Testis (tissue), 3 donors: ENCODE results near the gene SLC26A11. TPM values are rescaled to one million over a fixed set of nuclear protein-coding genes. Genes with fewer than 3 reads are reported as not detected.

Experiments
- DNase-seq: peaks from one replicate; pipeline ENCODE4 v3.0.0-alpha.2; 2019
- H3K27ac ChIP-seq, 2 donors: fragments of 200-600 bp; sonication (generic); one replicate each; pipeline ENCODE4 v1.5.1; 2019
- H3K27me3 ChIP-seq: fragments of 200-600 bp; sonication (generic); one replicate; pipeline ENCODE4 v1.5.1; 2019
- H3K36me3 ChIP-seq: fragments of 200-600 bp; sonication (generic); one replicate; pipeline ENCODE4 v1.5.1; 2017; ENCODE audit warnings: low read depth; ENCODE audit errors: missing control alignments
- H3K4me1 ChIP-seq: fragments of 200-600 bp; sonication (generic); one replicate; pipeline ENCODE4 v1.5.1; 2019
- H3K4me3 ChIP-seq, 2 donors: fragments of 200-600 bp; sonication (generic); one replicate each; pipeline ENCODE4 v1.5.1; 2017 to 2019
- H3K9me3 ChIP-seq: fragments of 200-600 bp; sonication (generic); one replicate; pipeline ENCODE4 v1.5.1; 2017
- CTCF ChIP-seq, 3 experiments: fragments of 450-650 bp in 2 of 3; fragments of 200-600 bp in 1 of 3; sonication (generic) in 1 of 3; IDR thresholded peaks; one replicate each; pipeline ENCODE4 v1.5.1; 2016 to 2019; ENCODE audit warnings: antibody characterized with exemption in 3 of 3, mild to moderate bottlenecking in 2 of 3, moderate library complexity in 1 of 3
- POLR2A ChIP-seq: fragments of 450-650 bp; IDR thresholded peaks from one replicate; pipeline ENCODE4 v1.6.1; 2017; ENCODE audit warnings: antibody characterized with exemption, mild to moderate bottlenecking, moderate library complexity
- WGBS, 2 donors: methylation state at CpG; one replicate each; pipeline ENCODE4 v1.1.5; 2018; 5-methylcytosine and 5-hydroxymethylcytosine counted together
- intact Hi-C: fragments of 100-400 bp; cut with DNase I; formaldehyde crosslinking; loops from one replicate; pipeline ENCODE4 v1.15.1; 2023; ENCODE audit warnings: low total_unique reads
- polyA plus RNA-seq: library from polyadenylated mRNA; stranded (reverse); fragments of 350-450 nt; fragmentation: Illumina TruSeq; extraction: RNeasy Lipid Tissue Mini Kit (QIAGEN cat#74804); gene quantifications from one replicate; pipeline ENCODE4 v1.2.3, GENCODE V29; 2014; ENCODE audit warnings: low read depth, low replicate concordance; ENCODE audit not compliant: insufficient read depth
- total RNA-seq, 2 donors: library from RNA; depleted of rRNA; stranded (reverse); fragments of >200 nt; gene quantifications; one replicate each; pipeline ENCODE4 v1.2.3, GENCODE V29; 2016

Gene SLC26A11
- total and polyA plus RNA-seq, 3 donors from 2014 or later: 8.4 to 19.0 (median 16.9) TPM

- Histone ChIP-seq H3K9me3 (no peaks in the 10 kb centered on the region), H3K27me3 (no peaks in the 10 kb centered on the region), H3K36me3 (no peaks in the 10 kb centered on the region), H3K4me3 (no peak overlapping the region), H3K4me1 (no peaks in the 10 kb centered on the region), H3K27ac (no peak overlapping the region)
- no peak for DNase-seq
- WGBS, 2 donors: 91 to 95% methylated on average over 9 to 17 of the region's 17 CpGs
- no peak for TF ChIP-seq CTCF (IDR thresholded peaks at IDR 0.05)
- no peak for TF ChIP-seq POLR2A
- intact Hi-C loops: no loop called here
Measured at GRCh38 chr17:80213643-80213975, 6.6 kb upstream of the SLC26A11 start.

GRCh38 chr17:80214012-80214877 is 6.0 kb upstream of the SLC26A11 start:
- intact Hi-C loops: no loop called here
- H3K27ac ChIP-seq: no peak overlapping the region
- H3K9me3 ChIP-seq: no peaks in the 10 kb centered on the region
- no peaks in the 10 kb centered on the region for H3K27me3 ChIP-seq
- WGBS, 2 donors: 93 to 94% methylated on average over 48 of the region's 48 CpGs
- no peak overlapping the region for H3K4me3 ChIP-seq
- TF ChIP-seq CTCF (IDR thresholded peaks at IDR 0.05): no peak
- no peak for TF ChIP-seq POLR2A
- H3K36me3 ChIP-seq: no peaks in the 10 kb centered on the region
- no peak for DNase-seq
- H3K4me1 ChIP-seq: peaks cover 1% of the 10 kb centered on the region

- Histone ChIP-seq H3K36me3 (no peaks in the 10 kb centered on the region), H3K27me3 (no peaks in the 10 kb centered on the region), H3K27ac (no peak overlapping the region), H3K4me3 (no peak overlapping the region), H3K9me3 (no peaks in the 10 kb centered on the region), H3K4me1 (peaks cover 7% of the 10 kb centered on the region)
- TF ChIP-seq CTCF (IDR thresholded peaks at IDR 0.05) (no peak), POLR2A (no peak)
- intact Hi-C loops: no loop called here
- no peak for DNase-seq
- WGBS, 2 donors: 89 to 90% methylated on average over 5 to 17 of the region's 17 CpGs
Measured at GRCh38 chr17:80214878-80215210, 5.4 kb upstream of the SLC26A11 start.

GRCh38 chr17:80216473-80217456 is 3.5 kb upstream of the SLC26A11 start:
- peaks cover 12% of the 10 kb centered on the region for H3K4me1 ChIP-seq
- no peak for TF ChIP-seq CTCF (IDR thresholded peaks at IDR 0.05)
- TF ChIP-seq POLR2A: no peak
- no peaks in the 10 kb centered on the region for H3K27me3 ChIP-seq
- H3K27ac ChIP-seq: no peak overlapping the region
- WGBS, 2 donors: 91 to 96% methylated on average over 27 to 40 of the region's 40 CpGs
- intact Hi-C loops: no loop called here
- no peaks in the 10 kb centered on the region for H3K36me3 ChIP-seq
- no peaks in the 10 kb centered on the region for H3K9me3 ChIP-seq
- no peak for DNase-seq
- H3K4me3 ChIP-seq: no peak overlapping the region
